GM06990 (cell line): Measurements from ENCODE around the gene APOD.

Source experiments
- DNase-seq: peaks from one replicate; pipeline ENCODE4 v3.0.0-alpha.2; 2011; ENCODE audit not compliant: insufficient read length; ENCODE audit errors: extremely low read depth
- H3K27me3 ChIP-seq: replicated peaks from 2 replicates; pipeline ENCODE4 v1.6.0; 2011; ENCODE audit warnings: low read length; ENCODE audit not compliant: control insufficient read depth, insufficient read depth
- H3K36me3 ChIP-seq: 2 replicates; pipeline ENCODE4 v1.5.1; 2011; ENCODE audit warnings: low read length; ENCODE audit not compliant: control insufficient read depth, insufficient read depth
- H3K4me3 ChIP-seq: replicated peaks from 2 replicates; pipeline ENCODE4 v1.5.1; 2011; ENCODE audit warnings: low read depth, mild to moderate bottlenecking, control low read depth, low read length
- CTCF ChIP-seq: IDR thresholded peaks from 2 replicates; pipeline ENCODE4 v1.5.1; 2011; ENCODE audit warnings: low read length, control low read depth, mild to moderate bottlenecking, inconsistent platforms; ENCODE audit not compliant: insufficient read depth, poor library complexity, severe bottlenecking

The APOD gene

GRCh38 chr3:195578565-195578964 is 5.2 kb downstream of the APOD start:
- Histone ChIP-seq H3K4me3 (no peak overlapping the region), H3K36me3 (no peaks in the 10 kb centered on the region), H3K27me3 (no peaks in the 10 kb centered on the region; the same call in 1 of the 2 replicates)
- no peak for TF ChIP-seq CTCF
- DNase-seq = no peak

DNA sequence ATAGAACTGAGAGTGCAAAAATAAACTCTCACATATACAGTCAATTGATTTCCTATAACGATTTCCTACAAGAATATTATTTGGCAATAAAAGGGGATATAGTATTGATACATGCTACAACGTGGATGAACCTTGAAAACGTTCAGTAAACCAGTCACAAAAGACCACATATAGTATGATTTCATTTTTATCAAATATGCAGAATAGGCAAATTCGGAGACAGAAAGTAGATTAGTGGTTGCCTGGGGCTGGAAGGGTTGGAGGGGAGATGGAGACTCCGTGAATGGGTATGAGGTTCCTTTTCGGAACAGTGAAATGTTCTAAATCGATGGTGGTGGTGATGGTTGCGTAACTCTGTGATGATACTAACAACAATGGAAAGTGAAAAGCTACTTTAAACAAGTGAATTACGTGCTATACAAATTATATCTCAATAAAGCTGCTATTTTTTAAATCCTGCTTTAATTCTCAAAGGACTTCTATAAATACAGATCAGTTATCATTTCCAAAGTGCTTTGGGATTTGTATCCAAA is 6.0 kb downstream of the APOD start:
- TF ChIP-seq CTCF = no peak

GRCh38 chr3:195574497-195575304 is 9.0 kb downstream of the APOD start:
- Histone ChIP-seq H3K36me3 (no peaks in the 10 kb centered on the region), H3K4me3 (no peak overlapping the region), H3K27me3 (no peaks in the 10 kb centered on the region; the same call in 1 of the 2 replicates)
- no peak for DNase-seq
- TF ChIP-seq CTCF = no peak

More for the DNA sequence above, 6.0 kb downstream of the APOD start:
- Histone ChIP-seq H3K4me3 (no peak overlapping the region), H3K27me3 (no peaks in the 10 kb centered on the region; the same call in 1 of the 2 replicates), H3K36me3 (no peaks in the 10 kb centered on the region)
- DNase-seq = no peak

GRCh38 chr3:195573611-195574496 is 9.9 kb downstream of the APOD start:
- no peak for DNase-seq
- TF ChIP-seq CTCF = no peak
- Histone ChIP-seq H3K4me3 (no peak overlapping the region), H3K27me3 (no peaks in the 10 kb centered on the region; the same call in 1 of the 2 replicates), H3K36me3 (no peaks in the 10 kb centered on the region)

DNA sequence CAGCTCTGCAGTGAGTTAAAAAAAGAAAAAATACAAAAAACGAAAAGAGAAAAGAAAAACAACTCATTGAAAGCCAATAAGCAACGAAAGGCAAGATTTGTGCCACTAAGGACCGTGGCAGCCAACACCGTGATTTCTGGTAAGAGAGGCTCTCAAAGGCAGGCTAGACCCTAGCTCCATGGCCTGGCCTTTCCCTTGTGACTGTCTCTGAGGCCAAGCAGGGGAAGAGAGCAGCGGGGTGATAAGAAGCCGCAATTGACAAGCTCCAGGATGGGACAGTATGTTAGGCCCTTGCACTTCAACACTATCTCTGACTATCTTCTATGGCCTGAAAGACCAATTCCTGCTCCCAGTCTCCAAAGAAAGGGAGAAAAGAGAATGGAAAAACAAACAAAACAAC is 12.4 kb downstream of the APOD start:
- no peak for DNase-seq
- H3K36me3 ChIP-seq = no peaks in the 10 kb centered on the region
- H3K27me3 ChIP-seq = no peaks in the 10 kb centered on the region
- H3K4me3 ChIP-seq = no peak overlapping the region
- no peak for TF ChIP-seq CTCF
